SU-DHL-6 (cell line): ENCODE data around the gene COIL.

Source experiments
- H2AFZ ChIP-seq: fragments of 200-600 bp; sonication (generic); 2 replicates; pipeline ENCODE4 v1.6.1; 2014; ENCODE audit warnings: low read depth, mild to moderate bottlenecking, moderate library complexity, mixed read lengths, antibody characterized with exemption, low read length; ENCODE audit not compliant: severe bottlenecking
- H3F3A ChIP-seq: fragments of 200-600 bp; shearing (Covaris generic); 2 replicates; pipeline ENCODE4 v1.6.0; 2016; ENCODE audit warnings: antibody characterized with exemption, mild to moderate bottlenecking; ENCODE audit not compliant: insufficient read depth
- H3K27ac ChIP-seq: fragments of 200-600 bp; sonication (generic); 2 replicates; pipeline ENCODE4 v1.5.1; 2016; ENCODE audit warnings: low read depth, mild to moderate bottlenecking, low read length, moderate library complexity, mixed read lengths
- H3K27me3 ChIP-seq: fragments of 200-600 bp; sonication (generic), shearing (Covaris generic); 2 replicates; pipeline ENCODE4 v1.6.0; 2014; ENCODE audit warnings: mild to moderate bottlenecking, low read length
- H3K36me3 ChIP-seq: fragments of 200-600 bp; sonication (generic); 2 replicates; pipeline ENCODE4 v1.6.1; 2014; ENCODE audit warnings: mild to moderate bottlenecking, low read length, mixed read lengths
- H3K4me2 ChIP-seq: fragments of 300-600, 200-600 bp; shearing (Covaris generic), sonication (generic); 2 replicates; pipeline ENCODE4 v1.6.0; 2014; ENCODE audit warnings: low read length, low read depth, mild to moderate bottlenecking; ENCODE audit not compliant: poor library complexity, severe bottlenecking
- H3K4me3 ChIP-seq: fragments of 200-600 bp; sonication (generic); 2 replicates; pipeline ENCODE4 v1.5.1; 2014; ENCODE audit warnings: antibody characterized with exemption, low read length, mild to moderate bottlenecking, mixed read lengths; ENCODE audit not compliant: insufficient read depth, poor library complexity, severe bottlenecking
- H3K79me2 ChIP-seq: fragments of 200-600 bp; sonication (generic); 2 replicates; pipeline ENCODE4 v1.6.1; 2014; ENCODE audit warnings: mild to moderate bottlenecking, low read length, moderate library complexity; ENCODE audit not compliant: insufficient read depth
- H3K9ac ChIP-seq: fragments of 200-600 bp; sonication (generic); 2 replicates; pipeline ENCODE4 v1.7.0; 2014; ENCODE audit warnings: mild to moderate bottlenecking, low read length
- H3K9me2 ChIP-seq: fragments of 200-600 bp; sonication (generic); replicated peaks from 2 replicates; pipeline ENCODE4 v1.6.1; 2014; ENCODE audit warnings: low read length; ENCODE audit not compliant: insufficient read depth
- H3K9me3 ChIP-seq: fragments of 200-600 bp; sonication (generic); 2 replicates; pipeline ENCODE4 v1.6.1; 2014; ENCODE audit warnings: low read length, mixed read lengths; ENCODE audit not compliant: insufficient read depth
- H4K20me1 ChIP-seq: fragments of 200-600 bp; sonication (generic); 2 replicates; pipeline ENCODE4 v1.6.1; 2014; ENCODE audit warnings: low read depth, mild to moderate bottlenecking, antibody characterized with exemption, low read length, moderate library complexity, mixed read lengths
- EZH2phosphoT487 ChIP-seq: fragments of 200-600 bp; sonication (generic), shearing (Covaris generic); conservative IDR thresholded peaks from 2 replicates; pipeline ENCODE4 v1.6.1; 2018; ENCODE audit warnings: mild to moderate bottlenecking, antibody characterized with exemption, low read length, moderate library complexity, mixed read lengths
- TF ChIP-seq, protein P1 (sequence below): fragments of 200-600 bp; sonication (generic); IDR thresholded peaks from one replicate; pipeline ENCODE4 v1.5.1; 2017; ENCODE audit warnings: antibody characterized with exemption, mild to moderate bottlenecking, low read length, moderate library complexity; ENCODE audit not compliant: insufficient read depth, poor library complexity, severe bottlenecking

COIL gene

DNA sequence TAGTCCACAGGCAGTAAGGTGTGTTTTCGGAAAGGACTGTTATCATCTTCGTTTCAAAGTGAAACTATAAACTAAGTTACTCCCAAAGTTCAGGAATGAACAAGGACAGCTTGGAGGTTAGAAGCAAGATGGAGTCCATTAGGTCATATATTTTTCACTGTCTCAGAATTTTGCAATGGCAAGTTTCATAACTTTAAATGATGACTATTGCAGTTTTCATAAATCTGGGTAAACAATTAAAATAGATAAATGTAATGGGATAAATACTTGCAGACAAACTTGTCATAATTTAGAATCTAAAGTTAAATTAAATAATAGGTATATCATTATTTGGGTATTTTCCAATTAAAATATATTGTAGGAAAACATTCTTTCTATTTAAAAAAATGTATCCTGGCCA is 32.3 kb downstream of the COIL start:
- Histone ChIP-seq H3K9me3 (peaks cover 17% of the 10 kb centered on the region; the same call in 1 of the 2 replicates), H3K27me3 (no peaks in the 10 kb centered on the region), H3F3A (no peaks in the 10 kb centered on the region), H3K9me2 (no peaks in the 10 kb centered on the region), H4K20me1 (no peaks in the 10 kb centered on the region), H3K4me2 (no peak overlapping the region), H2AFZ (no peak overlapping the region), H3K4me3 (no peak overlapping the region), H3K9ac (no peak overlapping the region), H3K79me2 (no peaks in the 10 kb centered on the region), H3K36me3 (peaks cover 4% of the 10 kb centered on the region; the same call in 1 of the 2 replicates), H3K27ac (no peak overlapping the region)
- TF ChIP-seq EZH2phosphoT487, result no peak
- TF ChIP-seq, protein P1, sequence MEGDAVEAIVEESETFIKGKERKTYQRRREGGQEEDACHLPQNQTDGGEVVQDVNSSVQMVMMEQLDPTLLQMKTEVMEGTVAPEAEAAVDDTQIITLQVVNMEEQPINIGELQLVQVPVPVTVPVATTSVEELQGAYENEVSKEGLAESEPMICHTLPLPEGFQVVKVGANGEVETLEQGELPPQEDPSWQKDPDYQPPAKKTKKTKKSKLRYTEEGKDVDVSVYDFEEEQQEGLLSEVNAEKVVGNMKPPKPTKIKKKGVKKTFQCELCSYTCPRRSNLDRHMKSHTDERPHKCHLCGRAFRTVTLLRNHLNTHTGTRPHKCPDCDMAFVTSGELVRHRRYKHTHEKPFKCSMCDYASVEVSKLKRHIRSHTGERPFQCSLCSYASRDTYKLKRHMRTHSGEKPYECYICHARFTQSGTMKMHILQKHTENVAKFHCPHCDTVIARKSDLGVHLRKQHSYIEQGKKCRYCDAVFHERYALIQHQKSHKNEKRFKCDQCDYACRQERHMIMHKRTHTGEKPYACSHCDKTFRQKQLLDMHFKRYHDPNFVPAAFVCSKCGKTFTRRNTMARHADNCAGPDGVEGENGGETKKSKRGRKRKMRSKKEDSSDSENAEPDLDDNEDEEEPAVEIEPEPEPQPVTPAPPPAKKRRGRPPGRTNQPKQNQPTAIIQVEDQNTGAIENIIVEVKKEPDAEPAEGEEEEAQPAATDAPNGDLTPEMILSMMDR, result no peak

GRCh38 chr17:56926704-56927103 is 34.1 kb downstream of the COIL start:
- Histone ChIP-seq H3F3A (no peaks in the 10 kb centered on the region), H3K36me3 (peaks cover 4% of the 10 kb centered on the region; the same call in 1 of the 2 replicates), H2AFZ (no peak overlapping the region), H3K27ac (no peak overlapping the region), H3K4me3 (no peak overlapping the region), H3K27me3 (no peaks in the 10 kb centered on the region), H3K9ac (no peak overlapping the region), H3K9me2 (no peaks in the 10 kb centered on the region), H3K79me2 (no peaks in the 10 kb centered on the region), H4K20me1 (no peaks in the 10 kb centered on the region), H3K4me2 (no peak overlapping the region), H3K9me3 (peaks cover 17% of the 10 kb centered on the region; the same call in 1 of the 2 replicates)
- TF ChIP-seq, protein P1, result no peak
- TF ChIP-seq EZH2phosphoT487, result no peak

- Histone ChIP-seq H3K27me3 (no peaks in the 10 kb centered on the region), H3K9me3 (peaks cover 17% of the 10 kb centered on the region; the same call in 1 of the 2 replicates), H3K9me2 (no peaks in the 10 kb centered on the region), H3K79me2 (no peaks in the 10 kb centered on the region), H3K9ac (no peak overlapping the region), H3K4me2 (no peak overlapping the region), H3K4me3 (no peak overlapping the region), H2AFZ (no peak overlapping the region), H3F3A (no peaks in the 10 kb centered on the region), H4K20me1 (no peaks in the 10 kb centered on the region), H3K27ac (no peak overlapping the region), H3K36me3 (peaks cover 4% of the 10 kb centered on the region; the same call in 1 of the 2 replicates)
- no peak for TF ChIP-seq EZH2phosphoT487
- TF ChIP-seq, protein P1, result no peak
These were observed 34.6 kb downstream of the COIL start for GRCh38 chr17:56926270-56926669.
